Ectodermal cell (in vitro differentiated cells): ENCODE results near the gene HIVEP3.

Source experiments
- H3K27ac ChIP-seq: 2 replicates; pipeline ENCODE4 v1.7.0; 2013; ENCODE audit warnings: mild to moderate bottlenecking, low read depth, low read length; ENCODE audit not compliant: insufficient read depth, poor library complexity, severe bottlenecking
- H3K27me3 ChIP-seq: 2 replicates; pipeline ENCODE4 v1.7.0; 2013; ENCODE audit warnings: mild to moderate bottlenecking, low read length; ENCODE audit not compliant: insufficient read depth, control insufficient read depth, poor library complexity, severe bottlenecking
- H3K36me3 ChIP-seq: one replicate; pipeline ENCODE4 v1.7.0; 2013; ENCODE audit warnings: low read length; ENCODE audit not compliant: control insufficient read depth, insufficient read depth
- H3K4me1 ChIP-seq: one replicate; pipeline ENCODE4 v1.7.0; 2013; ENCODE audit warnings: low read length; ENCODE audit not compliant: control insufficient read depth, insufficient read depth
- H3K4me3 ChIP-seq: 2 replicates; pipeline ENCODE4 v1.7.0; 2013; ENCODE audit warnings: low read depth, low read length, control low read depth; ENCODE audit not compliant: insufficient read depth
- H3K9me3 ChIP-seq: 2 replicates; pipeline ENCODE4 v1.7.0; 2013; ENCODE audit warnings: mild to moderate bottlenecking, low read length, moderate library complexity; ENCODE audit not compliant: control insufficient read depth
- WGBS, 2 experiments: methylation state at CpG; one replicate each; pipeline ENCODE4 v1.1.7; 2013; ENCODE audit warnings: missing lambda C conversion rate in 2 of 2; 5-methylcytosine and 5-hydroxymethylcytosine counted together

Gene HIVEP3

GRCh38 chr1:41573785-41574713, 344.7 kb downstream of the HIVEP3 start:
- Histone ChIP-seq H3K4me3 (no peak overlapping the region), H3K9me3 (no peaks in the 10 kb centered on the region), H3K27ac (no peak overlapping the region), H3K27me3 (no peaks in the 10 kb centered on the region), H3K4me1 (no peaks in the 10 kb centered on the region), H3K36me3 (no peaks in the 10 kb centered on the region)
- 37 to 41% methylated on average over 18 of the region's 18 CpGs for WGBS, 2 experiments

DNA sequence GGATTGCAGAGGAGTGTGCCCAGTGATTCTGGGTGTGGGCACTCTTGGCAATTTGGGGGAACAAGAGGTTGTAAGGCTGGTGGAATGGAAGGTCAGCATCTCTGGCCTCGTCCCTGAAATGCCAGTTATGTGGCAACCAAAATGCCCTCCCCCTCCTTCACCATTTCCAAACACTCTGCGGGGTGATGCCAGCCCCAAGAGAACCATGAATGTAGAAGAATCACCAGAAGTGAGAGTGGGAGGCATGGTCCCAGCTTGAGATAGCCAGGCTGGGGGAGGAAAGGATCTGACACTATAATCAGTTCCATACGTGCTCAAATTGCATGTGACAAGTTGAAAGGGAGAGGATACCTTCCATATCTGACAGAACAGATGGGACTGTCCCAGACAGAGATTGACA, 345.5 kb downstream of the HIVEP3 start:
- H3K27me3 ChIP-seq: no peaks in the 10 kb centered on the region
- H3K27ac ChIP-seq: no peak overlapping the region
- no peaks in the 10 kb centered on the region for H3K36me3 ChIP-seq
- no peak overlapping the region for H3K4me3 ChIP-seq
- H3K4me1 ChIP-seq: no peaks in the 10 kb centered on the region
- no peaks in the 10 kb centered on the region for H3K9me3 ChIP-seq
- 86 to 96% methylated on average over 1 to 3 of the region's 3 CpGs for WGBS, 2 experiments

GRCh38 chr1:41572224-41572623, 346.5 kb downstream of the HIVEP3 start:
- H3K27me3 ChIP-seq: no peaks in the 10 kb centered on the region
- H3K4me3 ChIP-seq: no peak overlapping the region
- no peaks in the 10 kb centered on the region for H3K36me3 ChIP-seq
- no peaks in the 10 kb centered on the region for H3K4me1 ChIP-seq
- no peaks in the 10 kb centered on the region for H3K9me3 ChIP-seq
- 92 to 96% methylated on average over 5 of the region's 5 CpGs for WGBS, 2 experiments
- no peak overlapping the region for H3K27ac ChIP-seq

DNA sequence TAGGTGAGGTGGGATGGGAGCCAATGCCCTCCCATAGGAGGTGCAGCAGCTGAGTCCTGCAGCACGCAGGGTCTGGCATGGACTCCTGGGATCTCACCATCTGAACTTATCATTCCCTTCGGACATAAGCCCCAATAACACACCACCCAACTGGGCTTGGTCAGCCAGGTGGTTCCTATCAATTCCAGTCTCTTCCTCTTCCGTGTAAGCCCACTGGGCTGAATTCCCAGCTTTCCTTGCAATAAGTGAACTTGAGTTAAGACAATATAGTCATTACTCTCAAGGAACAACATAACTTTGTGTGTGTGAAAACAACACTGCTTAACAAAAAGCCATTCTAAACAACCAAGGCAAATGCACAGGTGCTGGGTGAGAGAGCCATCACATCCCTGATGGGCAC, 347.7 kb downstream of the HIVEP3 start:
- H3K9me3 ChIP-seq: no peaks in the 10 kb centered on the region
- 88 to 94% methylated on average over 3 of the region's 3 CpGs for WGBS, 2 experiments
- no peak overlapping the region for H3K27ac ChIP-seq
- H3K27me3 ChIP-seq: no peaks in the 10 kb centered on the region
- no peaks in the 10 kb centered on the region for H3K4me1 ChIP-seq
- no peaks in the 10 kb centered on the region for H3K36me3 ChIP-seq
- no peak overlapping the region for H3K4me3 ChIP-seq

DNA sequence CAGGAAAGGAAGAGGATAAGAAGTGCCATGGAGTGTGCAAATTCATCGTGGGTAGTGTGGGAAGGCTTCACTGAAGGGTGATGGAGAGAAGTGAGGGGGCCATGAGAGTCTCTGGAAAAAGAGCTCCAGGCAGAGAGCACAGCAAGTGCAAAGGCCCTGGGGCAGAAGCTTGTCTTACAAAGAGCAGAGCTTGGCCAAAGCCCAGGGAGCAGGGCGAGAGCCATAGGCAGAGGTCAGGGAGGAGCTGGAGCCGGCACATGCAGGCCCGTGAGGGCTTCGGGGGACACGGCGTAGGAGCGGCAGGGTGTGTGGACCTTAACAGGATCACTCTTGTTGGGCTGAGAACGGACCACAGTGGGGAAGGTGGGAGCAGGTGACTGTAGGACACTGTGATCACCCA, 350.5 kb downstream of the HIVEP3 start:
- Histone ChIP-seq H3K4me1 (no peaks in the 10 kb centered on the region), H3K27ac (no peak overlapping the region), H3K36me3 (no peaks in the 10 kb centered on the region), H3K9me3 (no peaks in the 10 kb centered on the region), H3K27me3 (no peaks in the 10 kb centered on the region), H3K4me3 (no peak overlapping the region)
- 93 to 95% methylated on average over 9 of the region's 9 CpGs for WGBS, 2 experiments

- Histone ChIP-seq H3K27ac (no peak overlapping the region), H3K36me3 (no peaks in the 10 kb centered on the region), H3K4me3 (no peak overlapping the region), H3K27me3 (no peaks in the 10 kb centered on the region), H3K4me1 (no peaks in the 10 kb centered on the region), H3K9me3 (no peaks in the 10 kb centered on the region)
- 91 to 95% methylated on average over 1 of the region's 2 CpGs for WGBS, 2 experiments
These were observed 351.8 kb downstream of the HIVEP3 start for GRCh38 chr1:41566969-41567368.

DNA sequence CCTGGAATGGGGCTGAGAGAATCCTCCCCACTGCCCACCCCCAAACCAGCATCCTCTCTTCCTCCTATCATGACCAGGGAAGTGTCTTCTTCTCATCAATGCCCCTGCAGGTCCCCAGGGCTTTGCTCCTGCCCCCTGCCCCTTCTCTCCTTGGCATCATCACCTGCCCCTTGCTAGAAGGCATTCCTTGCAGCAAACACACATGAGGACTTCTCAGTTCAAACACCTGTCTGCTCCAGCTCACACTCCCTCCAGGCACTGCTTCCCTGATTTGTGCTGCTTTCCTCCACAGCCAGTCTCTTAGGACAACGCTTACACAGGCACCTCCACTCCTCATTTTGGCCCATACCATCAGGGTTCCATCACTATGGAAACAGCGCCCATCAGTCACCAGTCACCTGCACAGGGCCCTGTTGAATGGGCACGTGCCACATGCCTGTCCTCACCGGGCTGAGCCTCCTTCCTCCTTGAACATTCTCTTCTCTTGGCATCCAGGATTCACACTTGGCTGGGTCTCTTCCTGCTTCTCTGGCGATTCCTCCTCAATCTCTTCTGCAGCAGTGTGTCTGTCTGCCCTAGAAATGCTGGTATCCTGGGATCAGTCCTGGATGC, 352.3 kb downstream of the HIVEP3 start:
- Histone ChIP-seq H3K4me1 (no peaks in the 10 kb centered on the region), H3K27ac (no peak overlapping the region), H3K27me3 (no peaks in the 10 kb centered on the region), H3K4me3 (no peak overlapping the region), H3K36me3 (no peaks in the 10 kb centered on the region), H3K9me3 (no peaks in the 10 kb centered on the region)
- WGBS, 2 experiments: 89 to 91% methylated on average over 5 of the region's 5 CpGs

DNA sequence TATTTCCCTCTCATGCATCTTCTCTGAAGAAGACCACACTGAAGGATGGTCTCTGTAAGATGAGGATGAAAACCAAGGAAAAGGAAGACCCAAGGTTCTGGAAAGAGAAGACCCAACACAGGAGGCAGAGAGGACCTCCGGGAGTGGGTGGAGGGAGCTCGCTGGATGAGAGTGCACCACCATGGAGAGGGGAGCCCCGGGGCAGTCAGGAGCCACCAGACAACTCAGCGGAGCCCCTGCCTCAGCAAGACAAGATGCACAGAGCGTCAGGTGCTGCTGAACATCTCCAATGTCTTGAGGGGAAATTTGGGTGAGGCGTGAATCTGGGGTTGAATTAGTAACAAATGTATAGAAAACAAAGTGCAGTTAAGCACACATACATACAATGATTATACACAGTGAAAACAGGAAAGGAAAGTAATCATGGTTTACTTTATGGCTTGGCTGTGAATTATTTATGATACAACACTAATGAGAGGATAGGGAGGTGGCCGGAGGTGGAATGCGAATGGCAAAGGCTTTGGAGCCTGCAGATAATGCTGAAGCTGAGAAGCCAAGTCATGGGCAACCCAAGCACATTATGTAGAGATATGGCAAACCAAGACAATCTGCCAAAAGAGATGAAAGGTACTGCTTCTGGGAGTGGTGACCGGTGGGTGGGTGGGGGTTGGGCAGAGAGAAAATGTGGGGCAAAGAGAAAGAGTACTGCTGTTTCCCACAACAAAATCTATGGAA, 353.8 kb downstream of the HIVEP3 start:
- H3K4me3 ChIP-seq: no peak overlapping the region
- H3K4me1 ChIP-seq: no peaks in the 10 kb centered on the region
- H3K9me3 ChIP-seq: no peaks in the 10 kb centered on the region
- H3K27ac ChIP-seq: no peak overlapping the region
- no peaks in the 10 kb centered on the region for H3K27me3 ChIP-seq
- no peaks in the 10 kb centered on the region for H3K36me3 ChIP-seq
- 90 to 94% methylated on average over 8 to 9 of the region's 9 CpGs for WGBS, 2 experiments

DNA sequence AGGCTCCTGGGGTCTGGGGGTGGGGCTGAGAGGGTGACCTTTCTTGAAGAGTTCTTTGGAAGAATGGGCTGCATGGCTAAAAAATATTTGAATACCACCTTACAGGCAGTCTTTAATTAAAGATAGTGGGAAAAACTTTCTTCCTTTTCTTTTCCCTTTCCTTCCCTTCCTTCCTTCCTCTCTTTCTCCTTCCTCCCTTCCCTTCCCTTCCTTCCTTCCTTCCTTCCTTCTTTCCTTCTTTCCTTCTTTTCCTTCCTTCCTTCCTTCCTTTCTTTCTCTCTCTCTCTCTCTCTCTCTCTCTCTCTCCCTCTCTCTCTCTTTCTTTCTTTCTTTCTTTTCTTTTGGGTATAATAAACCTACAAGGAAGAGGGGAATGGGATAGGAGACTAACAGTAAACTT, 356.4 kb downstream of the HIVEP3 start:
- Histone ChIP-seq H3K4me1 (no peaks in the 10 kb centered on the region), H3K9me3 (no peaks in the 10 kb centered on the region), H3K36me3 (no peaks in the 10 kb centered on the region), H3K27ac (no peak overlapping the region), H3K27me3 (no peaks in the 10 kb centered on the region), H3K4me3 (no peak overlapping the region)

GRCh38 chr1:41560931-41561330, 357.8 kb downstream of the HIVEP3 start:
- Histone ChIP-seq H3K36me3 (no peaks in the 10 kb centered on the region), H3K27ac (no peak overlapping the region), H3K4me3 (no peak overlapping the region), H3K9me3 (no peaks in the 10 kb centered on the region), H3K27me3 (no peaks in the 10 kb centered on the region), H3K4me1 (no peaks in the 10 kb centered on the region)
- 96 to 97% methylated on average over 1 of the region's 1 CpG for WGBS, 2 experiments
